ENCODE results near the gene LRFN5.
"Not testable (repeated sequence)": the region's sequence is repeated elsewhere in the genome, so short reads cannot be mapped to it uniquely, and the experiment has no call there.

LRFN5 gene

GRCh38 chr14:41911155-41911554 is 304.5 kb downstream of the LRFN5 start:
- DNase-seq = not testable (repeated sequence)

GRCh38 chr14:41913398-41913797 is 306.7 kb downstream of the LRFN5 start:
- no peak for DNase-seq

GRCh38 chr14:41915732-41916131 is 309.1 kb downstream of the LRFN5 start:
- DNase-seq = no peak

GRCh38 chr14:41916313-41916712 is 309.6 kb downstream of the LRFN5 start:
- no peak for DNase-seq

GRCh38 chr14:41925409-41925808 is 318.7 kb downstream of the LRFN5 start:
- DNase-seq = no peak

- no peak for DNase-seq
Measured at GRCh38 chr14:41950428-41951151, 343.9 kb downstream of the LRFN5 start.
